NCI-H2196 (cell line): ENCODE results near the gene ORC4.

Source experiments
- DNase-seq: peaks from one replicate; lab custom pipeline; 2025; ENCODE audit not compliant: unreplicated experiment; lab: John Stamatoyannopoulos, UW

Gene ORC4

GRCh38 chr2:148020111-148021058 lies at the start of gene ORC4:
TSS of gene ORC4 (minus strand) at chr2:148020737. CDS start at chr2:147975958, 44,779 bp downstream.
- DNase-seq: peak; percentile 99

GRCh38 chr2:148067801-148068200 lies 47.3 kb upstream of the ORC4 start:
- peak; percentile 27 for DNase-seq

GRCh38 chr2:148065936-148066335 lies 45.4 kb upstream of the ORC4 start:
- no peak for DNase-seq

GRCh38 chr2:148063633-148064032 lies 43.1 kb upstream of the ORC4 start:
- no peak for DNase-seq

GRCh38 chr2:148058641-148059040 lies 38.1 kb upstream of the ORC4 start:
- DNase-seq: no peak

- no peak for DNase-seq
Observed at GRCh38 chr2:148052687-148053086, 32.1 kb upstream of the ORC4 start.

- DNase-seq: no peak
Observed at GRCh38 chr2:148049284-148049683, 28.7 kb upstream of the ORC4 start.

GRCh38 chr2:148048475-148049221 lies 28.1 kb upstream of the ORC4 start:
- no peak for DNase-seq

- no peak for DNase-seq
Observed at GRCh38 chr2:148046802-148047201, 26.3 kb upstream of the ORC4 start.

GRCh38 chr2:148044322-148044721 lies 23.8 kb upstream of the ORC4 start:
- no peak for DNase-seq

- DNase-seq: no peak
Observed at GRCh38 chr2:148042219-148042618, 21.7 kb upstream of the ORC4 start.

GRCh38 chr2:148039783-148040182 lies 19.2 kb upstream of the ORC4 start:
- DNase-seq: no peak

- DNase-seq: no peak
Observed at GRCh38 chr2:148032215-148032614, 11.7 kb upstream of the ORC4 start.

- DNase-seq: no peak
Observed at GRCh38 chr2:148031152-148031551, 10.6 kb upstream of the ORC4 start.

- no peak for DNase-seq
Observed at GRCh38 chr2:148028781-148029180, 8.2 kb upstream of the ORC4 start.

- no peak for DNase-seq
Observed at GRCh38 chr2:148027822-148028221, 7.3 kb upstream of the ORC4 start.

GRCh38 chr2:148026573-148026972 lies 6.0 kb upstream of the ORC4 start:
- no peak for DNase-seq

GRCh38 chr2:148023861-148024260 lies 3.3 kb upstream of the ORC4 start:
- no peak for DNase-seq

- DNase-seq: no peak
Observed at GRCh38 chr2:148022882-148023281, 2.3 kb upstream of the ORC4 start.

- no peak for DNase-seq
Observed at GRCh38 chr2:148022351-148022750, 1.8 kb upstream of the ORC4 start.

- no peak for DNase-seq
Observed at GRCh38 chr2:148021886-148022285, 1.3 kb upstream of the ORC4 start.
